Testis (tissue), 3 donors: Measurements from ENCODE around the gene RRP15. TPM values are rescaled to one million over a fixed set of nuclear protein-coding genes. Genes with fewer than 3 reads are reported as not detected.
A peak's percentile ranks its signal among the peaks of the same experiment; 100 is the strongest.

Experiments used
- DNase-seq: peaks from one replicate; pipeline ENCODE4 v3.0.0-alpha.2; 2019
- H3K27ac ChIP-seq, 2 donors: fragments of 200-600 bp; sonication (generic); one replicate each; pipeline ENCODE4 v1.5.1; 2019
- H3K27me3 ChIP-seq: fragments of 200-600 bp; sonication (generic); one replicate; pipeline ENCODE4 v1.5.1; 2019
- H3K36me3 ChIP-seq: fragments of 200-600 bp; sonication (generic); one replicate; pipeline ENCODE4 v1.5.1; 2017; ENCODE audit warnings: low read depth; ENCODE audit errors: missing control alignments
- H3K4me1 ChIP-seq: fragments of 200-600 bp; sonication (generic); one replicate; pipeline ENCODE4 v1.5.1; 2019
- H3K4me3 ChIP-seq, 2 donors: fragments of 200-600 bp; sonication (generic); one replicate each; pipeline ENCODE4 v1.5.1; 2017 to 2019
- H3K9me3 ChIP-seq: fragments of 200-600 bp; sonication (generic); one replicate; pipeline ENCODE4 v1.5.1; 2017
- CTCF ChIP-seq, 3 experiments: fragments of 450-650 bp in 2 of 3; fragments of 200-600 bp in 1 of 3; sonication (generic) in 1 of 3; IDR thresholded peaks; one replicate each; pipeline ENCODE4 v1.5.1; 2016 to 2019; ENCODE audit warnings: antibody characterized with exemption in 3 of 3, mild to moderate bottlenecking in 2 of 3, moderate library complexity in 1 of 3
- POLR2A ChIP-seq: fragments of 450-650 bp; IDR thresholded peaks from one replicate; pipeline ENCODE4 v1.6.1; 2017; ENCODE audit warnings: antibody characterized with exemption, mild to moderate bottlenecking, moderate library complexity
- WGBS, 2 donors: methylation state at CpG; one replicate each; pipeline ENCODE4 v1.1.5; 2018; 5-methylcytosine and 5-hydroxymethylcytosine counted together
- intact Hi-C: fragments of 100-400 bp; cut with DNase I; formaldehyde crosslinking; loops from one replicate; pipeline ENCODE4 v1.15.1; 2023; ENCODE audit warnings: low total_unique reads
- polyA plus RNA-seq: library from polyadenylated mRNA; stranded (reverse); fragments of 350-450 nt; fragmentation: Illumina TruSeq; extraction: RNeasy Lipid Tissue Mini Kit (QIAGEN cat#74804); gene quantifications from one replicate; pipeline ENCODE4 v1.2.3, GENCODE V29; 2014; ENCODE audit warnings: low read depth, low replicate concordance; ENCODE audit not compliant: insufficient read depth
- total RNA-seq, 2 donors: library from RNA; depleted of rRNA; stranded (reverse); fragments of >200 nt; gene quantifications; one replicate each; pipeline ENCODE4 v1.2.3, GENCODE V29; 2016

RRP15 gene
- total and polyA plus RNA-seq, 3 donors from 2014 or later: 5.5 to 9.7 (median 6.5) TPM

- Histone ChIP-seq H3K27me3 (no peaks in the 10 kb centered on the region), H3K9me3 (no peaks in the 10 kb centered on the region), H3K4me3 (no peak overlapping the region), H3K36me3 (no peaks in the 10 kb centered on the region), H3K27ac (no peak overlapping the region), H3K4me1 (peaks cover 8% of the 10 kb centered on the region)
- TF ChIP-seq POLR2A: no peak
- no peak for TF ChIP-seq CTCF (IDR thresholded peaks at IDR 0.05)
- WGBS, 2 donors: 68 to 71% methylated on average over 4 of the region's 4 CpGs
- no peak for DNase-seq
- intact Hi-C loops: no loop called here
Measured at GRCh38 chr1:218367118-218367517, 82.0 kb downstream of the RRP15 start.

GRCh38 chr1:218368686-218369085, 83.6 kb downstream of the RRP15 start:
- TF ChIP-seq POLR2A (no peak), CTCF (IDR thresholded peaks at IDR 0.05) (no peak)
- no peak for DNase-seq
- H3K36me3 ChIP-seq: no peaks in the 10 kb centered on the region
- 93 to 94% methylated on average over 7 of the region's 7 CpGs for WGBS, 2 donors
- H3K4me1 ChIP-seq: peaks cover 8% of the 10 kb centered on the region
- no peaks in the 10 kb centered on the region for H3K9me3 ChIP-seq
- no peak overlapping the region for H3K27ac ChIP-seq
- H3K4me3 ChIP-seq: no peak overlapping the region
- H3K27me3 ChIP-seq: no peaks in the 10 kb centered on the region
- intact Hi-C loops: no loop called here

GRCh38 chr1:218369688-218370511, 84.8 kb downstream of the RRP15 start:
- intact Hi-C loops: no loop called here
- H3K4me3 ChIP-seq: no peak overlapping the region
- no peaks in the 10 kb centered on the region for H3K9me3 ChIP-seq
- peaks cover 8% of the 10 kb centered on the region for H3K4me1 ChIP-seq
- DNase-seq: no peak
- no peak for TF ChIP-seq CTCF (IDR thresholded peaks at IDR 0.05)
- TF ChIP-seq POLR2A: no peak
- H3K27ac ChIP-seq: no peak overlapping the region
- no peaks in the 10 kb centered on the region for H3K27me3 ChIP-seq
- no peaks in the 10 kb centered on the region for H3K36me3 ChIP-seq
- 52% methylated on average over 2 of the region's 2 CpGs for WGBS, 2 donors

GRCh38 chr1:218371927-218372672, 87.0 kb downstream of the RRP15 start:
- H3K9me3 ChIP-seq: no peaks in the 10 kb centered on the region
- peaks cover 8% of the 10 kb centered on the region for H3K4me1 ChIP-seq
- intact Hi-C loops: no loop called here
- 56 to 62% methylated on average over 7 to 8 of the region's 8 CpGs for WGBS, 2 donors
- peak; percentile 24 for DNase-seq
- no peak overlapping the region for H3K27ac ChIP-seq
- no peak for TF ChIP-seq CTCF (IDR thresholded peaks at IDR 0.05)
- H3K4me3 ChIP-seq: no peak overlapping the region
- H3K27me3 ChIP-seq: no peaks in the 10 kb centered on the region
- no peaks in the 10 kb centered on the region for H3K36me3 ChIP-seq
